IMR-90 (cell line): ENCODE data around the gene TAF1D. TPM values are rescaled to one million over a fixed set of nuclear protein-coding genes. Genes with fewer than 3 reads are reported as not detected.

Experiments used
- ATAC-seq: fragments of 200-7000 bp; cut with Tn5 transposase; 2 replicates; pipeline ENCODE4 v1.9.1; 2020; ENCODE audit warnings: low read depth, mild to moderate bottlenecking, moderate library complexity
- BruUV-seq: library from RNA; stranded (reverse); fragments of 400-500 nt; replicated peaks from 2 replicates; lab custom pipeline; 2021; lab: Mats Ljungman, UMichigan
- CTCF ChIA-PET: fragments of 300-600 bp; formaldehyde crosslinking; extraction: SDS; loops from one replicate; lab custom pipeline; 2021; ENCODE audit warnings: antibody characterized with exemption; lab: Yijun Ruan, JAX
- POLR2A ChIA-PET: fragments of 300-600 bp; sonication (Branson Sonifier 250); formaldehyde crosslinking; loops from one replicate; lab custom pipeline; 2022; ENCODE audit warnings: antibody characterized with exemption; ENCODE audit not compliant: unreplicated experiment; lab: Charles Lee
- DNase-seq: peaks from one replicate; pipeline ENCODE4 v3.0.0; 2013
- H2AFZ ChIP-seq: replicated peaks from 2 replicates; pipeline ENCODE3; 2013; ENCODE audit warnings: low read length, mild to moderate bottlenecking; ENCODE audit not compliant: poor library complexity
- H2AK5ac ChIP-seq: 2 replicates; pipeline ENCODE4 v1.6.1; 2013; ENCODE audit warnings: low read depth, low read length, inconsistent platforms
- H2AK9ac ChIP-seq: replicated peaks from 2 replicates; pipeline ENCODE3; 2013; ENCODE audit warnings: mild to moderate bottlenecking, low read depth, low read length, moderate library complexity; ENCODE audit not compliant: poor library complexity
- H2BK120ac ChIP-seq: 2 replicates; pipeline ENCODE4 v1.6.1; 2013; ENCODE audit warnings: low read depth, low read length, inconsistent platforms
- H2BK15ac ChIP-seq: 3 replicates; pipeline ENCODE4 v1.6.1; 2013; ENCODE audit warnings: low read depth, low read length, inconsistent platforms
- H2BK20ac ChIP-seq: 2 replicates; pipeline ENCODE4 v1.6.1; 2013; ENCODE audit warnings: low read depth, mild to moderate bottlenecking, inconsistent platforms, low read length, moderate library complexity
- H2BK5ac ChIP-seq: 2 replicates; pipeline ENCODE4 v1.6.1; 2013; ENCODE audit warnings: mild to moderate bottlenecking, low read depth, low read length, inconsistent platforms; ENCODE audit not compliant: poor library complexity, severe bottlenecking
- H3K14ac ChIP-seq: replicated peaks from 2 replicates; pipeline ENCODE4 v1.6.1; 2013; ENCODE audit warnings: low read depth, low read length, inconsistent platforms
- H3K18ac ChIP-seq: 2 replicates; pipeline ENCODE4 v1.6.1; 2013; ENCODE audit warnings: low read depth, low read length, control low read depth
- H3K23ac ChIP-seq: 2 replicates; pipeline ENCODE4 v1.6.1; 2013; ENCODE audit warnings: low read depth, low read length, inconsistent platforms
- H3K27ac ChIP-seq: 2 replicates; pipeline ENCODE4 v1.5.1; 2013; ENCODE audit warnings: mild to moderate bottlenecking, control low read depth, low read length; ENCODE audit not compliant: insufficient read depth
- H3K27me3 ChIP-seq: 2 replicates; pipeline ENCODE4 v1.6.1; 2013; ENCODE audit warnings: low read length; ENCODE audit not compliant: control insufficient read depth, insufficient read depth
- H3K36me3 ChIP-seq: 2 replicates; pipeline ENCODE4 v1.6.1; 2013; ENCODE audit warnings: low read length, mixed read lengths; ENCODE audit not compliant: control insufficient read depth, insufficient read depth
- H3K4ac ChIP-seq: 2 replicates; pipeline ENCODE4 v1.6.1; 2013; ENCODE audit warnings: low read depth, low read length, inconsistent platforms
- H3K4me1 ChIP-seq: 2 replicates; pipeline ENCODE4 v1.6.1; 2013; ENCODE audit warnings: low read length, mixed read lengths; ENCODE audit not compliant: control insufficient read depth, insufficient read depth
- H3K4me2 ChIP-seq: 2 replicates; pipeline ENCODE4 v1.6.1; 2013; ENCODE audit warnings: low read depth, mild to moderate bottlenecking, control low read depth, low read length, moderate library complexity
- H3K4me3 ChIP-seq: 2 replicates; pipeline ENCODE4 v1.5.1; 2013; ENCODE audit warnings: low read depth, mild to moderate bottlenecking, control low read depth, low read length, moderate library complexity; ENCODE audit not compliant: insufficient read depth
- H3K56ac ChIP-seq: 2 replicates; pipeline ENCODE4 v1.6.1; 2013; ENCODE audit warnings: low read length, inconsistent platforms; ENCODE audit not compliant: insufficient read depth; ENCODE audit errors: extremely low read depth
- H3K79me1 ChIP-seq, 2 experiments: 2 replicates each; pipeline ENCODE4 v1.6.1; 2013; ENCODE audit warnings: low read length in 2 of 2, inconsistent platforms in 1 of 2, low read depth in 1 of 2
- H3K9ac ChIP-seq: 2 replicates; pipeline ENCODE4 v1.6.1; 2013; ENCODE audit warnings: low read depth, low read length, control low read depth
- H3K9me1 ChIP-seq: 2 replicates; pipeline ENCODE4 v1.6.1; 2013; ENCODE audit warnings: low read length, inconsistent platforms; ENCODE audit not compliant: insufficient read depth
- H3K9me3 ChIP-seq: 2 replicates; pipeline ENCODE4 v1.6.1; 2013; ENCODE audit warnings: low read length; ENCODE audit not compliant: control insufficient read depth, insufficient read depth
- H4K20me1 ChIP-seq: 2 replicates; pipeline ENCODE4 v1.6.1; 2013; ENCODE audit warnings: low read length, inconsistent platforms; ENCODE audit not compliant: insufficient read depth
- H4K5ac ChIP-seq: 2 replicates; pipeline ENCODE4 v1.6.1; 2013; ENCODE audit warnings: mild to moderate bottlenecking, low read depth, low read length, control low read depth
- H4K8ac ChIP-seq, 2 experiments: 2 replicates each; pipeline ENCODE4 v1.6.1; 2013; ENCODE audit warnings: low read depth in 2 of 2, low read length in 2 of 2, control low read depth in 1 of 2, inconsistent platforms in 1 of 2
- H4K91ac ChIP-seq: 2 replicates; pipeline ENCODE4 v1.6.1; 2013; ENCODE audit warnings: low read depth, low read length, inconsistent platforms; ENCODE audit not compliant: insufficient read depth
- BHLHE40 ChIP-seq: fragments of 150-350 bp; IDR thresholded peaks from 2 replicates; pipeline ENCODE4 v1.6.1; 2016; ENCODE audit warnings: mild to moderate bottlenecking, low read depth, low read length
- CEBPB ChIP-seq: IDR thresholded peaks from 2 replicates; pipeline ENCODE4 v1.6.1; 2012; ENCODE audit warnings: low read depth, low read length, improper control_type of control experiment
- POLR2A ChIP-seq: IDR thresholded peaks from 2 replicates; pipeline ENCODE4 v1.6.1; 2012; ENCODE audit warnings: mild to moderate bottlenecking, low read depth, low read length
- RCOR1 ChIP-seq: IDR thresholded peaks from 2 replicates; pipeline ENCODE4 v1.6.1; 2012; ENCODE audit warnings: mild to moderate bottlenecking, low read length, improper control_type of control experiment; ENCODE audit not compliant: insufficient replicate concordance
- WGBS, 2 experiments: methylation state at CpG; one replicate each; pipeline versions ENCODE4 v1.1.5 to v1.1.7; 2013; ENCODE audit warnings: missing lambda C conversion rate in 2 of 2; ENCODE audit not compliant: insufficient read length in 1 of 2; ENCODE audit errors: extremely low coverage in 2 of 2; 5-methylcytosine and 5-hydroxymethylcytosine counted together
- dilution Hi-C: fragments of 300-500 bp; cut with HindIII; formaldehyde crosslinking; loops from one replicate; pipeline ENCODE4 v1.14.3; 2018; ENCODE audit warnings: low sequenced_read_pairs; ENCODE audit not compliant: unreplicated experiment
- in situ Hi-C: fragments of 300-500 bp; cut with MboI; formaldehyde crosslinking; loops from 3 replicates; pipeline ENCODE4 v1.14.3; 2019; ENCODE audit warnings: low sequenced_read_pairs, inconsistent platforms, mixed read lengths
- intact Hi-C: fragments of 100-400 bp; cut with micrococcal nuclease; formaldehyde crosslinking; loops from 2 replicates; pipeline ENCODE4 v1.10.0; 2022
- polyA plus RNA-seq, 3 experiments: library from polyadenylated mRNA; depleted of rRNA; stranded (reverse); fragments of >200 nt; gene quantifications; 2 replicates each; pipeline ENCODE4 v1.2.3, GENCODE V29; 2012; ENCODE audit warnings: low replicate concordance in 1 of 3
- total RNA-seq: library from RNA; depleted of rRNA; stranded (reverse); fragments of >200 nt; gene quantifications from 2 replicates; pipeline ENCODE4 v1.2.3, GENCODE V29; 2012
- TF ChIP-seq, protein P1 (sequence below): conservative IDR thresholded peaks from 2 replicates; pipeline ENCODE4 v1.5.1; 2012; ENCODE audit warnings: mild to moderate bottlenecking, low read depth, low read length, improper control_type of control experiment

Gene TAF1D
- total and polyA plus RNA-seq, 2 of the 4 experiments (the other 2 are of a cell fraction) = 56.8 to 133 TPM

GRCh38 chr11:93738647-93739081 is 2.6 kb downstream of the TAF1D start:
- H3K36me3 ChIP-seq = peaks cover 37% of the 10 kb centered on the region
- H3K27me3 ChIP-seq = no peaks in the 10 kb centered on the region
- CTCF ChIA-PET = no interaction called here
- no peak overlapping the region for H2AFZ ChIP-seq
- H4K8ac ChIP-seq = no peak overlapping the region
- no peak overlapping the region for H3K56ac ChIP-seq
- H2BK5ac ChIP-seq = no peak overlapping the region
- no peak overlapping the region for H2BK20ac ChIP-seq
- DNase-seq (no peak), ATAC-seq (no peak)
- H2AK5ac ChIP-seq = no peak overlapping the region
- peak overlapping the region; percentile 20 for H3K4me3 ChIP-seq
- H3K18ac ChIP-seq = no peak overlapping the region
- H2BK15ac ChIP-seq = no peak overlapping the region
- peak overlapping the region; percentile 87 for H3K4me2 ChIP-seq
- H2AK9ac ChIP-seq = no peak overlapping the region
- H4K5ac ChIP-seq = no peak overlapping the region
- peaks cover 9 to 31% of the 10 kb centered on the region in 2 experiments; a peak in 3 of 4 replicates for H3K79me1 ChIP-seq
- H3K23ac ChIP-seq = peak overlapping the region; percentile 36; the same call in 1 of the 2 replicates
- no peak overlapping the region for H3K27ac ChIP-seq
- peaks cover 60% of the 10 kb centered on the region for H4K20me1 ChIP-seq
- H3K4me1 ChIP-seq = peaks cover 6% of the 10 kb centered on the region
- intact Hi-C loops (no loop called here), dilution Hi-C loops (no loop called here), in situ Hi-C loops (loop anchor here (10.0 kb wide), 1 partner anchor 396 kb away; no protein-coding TSS in a partner anchor)
- POLR2A ChIA-PET = interaction anchor here (0.6 kb wide), 2 partner anchors 37 to 735 kb away, joined by 3 to 10 read pairs; no protein-coding TSS in a partner anchor
- H3K9me1 ChIP-seq = peaks cover 2% of the 10 kb centered on the region; the same call in 1 of the 2 replicates
- BruUV-seq = no TSS peak
- no peak overlapping the region for H2BK120ac ChIP-seq
- 40% methylated on average over 1 of the region's 6 CpGs; no CpG with 5 or more reads in 1 of the 2 experiments for WGBS, 2 experiments
- TF ChIP-seq, protein P1, sequence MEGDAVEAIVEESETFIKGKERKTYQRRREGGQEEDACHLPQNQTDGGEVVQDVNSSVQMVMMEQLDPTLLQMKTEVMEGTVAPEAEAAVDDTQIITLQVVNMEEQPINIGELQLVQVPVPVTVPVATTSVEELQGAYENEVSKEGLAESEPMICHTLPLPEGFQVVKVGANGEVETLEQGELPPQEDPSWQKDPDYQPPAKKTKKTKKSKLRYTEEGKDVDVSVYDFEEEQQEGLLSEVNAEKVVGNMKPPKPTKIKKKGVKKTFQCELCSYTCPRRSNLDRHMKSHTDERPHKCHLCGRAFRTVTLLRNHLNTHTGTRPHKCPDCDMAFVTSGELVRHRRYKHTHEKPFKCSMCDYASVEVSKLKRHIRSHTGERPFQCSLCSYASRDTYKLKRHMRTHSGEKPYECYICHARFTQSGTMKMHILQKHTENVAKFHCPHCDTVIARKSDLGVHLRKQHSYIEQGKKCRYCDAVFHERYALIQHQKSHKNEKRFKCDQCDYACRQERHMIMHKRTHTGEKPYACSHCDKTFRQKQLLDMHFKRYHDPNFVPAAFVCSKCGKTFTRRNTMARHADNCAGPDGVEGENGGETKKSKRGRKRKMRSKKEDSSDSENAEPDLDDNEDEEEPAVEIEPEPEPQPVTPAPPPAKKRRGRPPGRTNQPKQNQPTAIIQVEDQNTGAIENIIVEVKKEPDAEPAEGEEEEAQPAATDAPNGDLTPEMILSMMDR = no peak
- TF ChIP-seq CEBPB = 0 out of 2 replicates have a peak, but pooled peaks have one; percentile 34
- TF ChIP-seq BHLHE40 = no peak
- TF ChIP-seq POLR2A = no peak
- TF ChIP-seq RCOR1 = no peak
- no peak overlapping the region for H4K91ac ChIP-seq
- H3K4ac ChIP-seq = no peak overlapping the region
- H3K14ac ChIP-seq = 0 out of 2 replicates have a peak overlapping the region, but pooled peaks have one; percentile 7
- no peaks in the 10 kb centered on the region for H3K9me3 ChIP-seq
- H3K9ac ChIP-seq = peak overlapping the region; percentile 36; the same call in 1 of the 2 replicates
